H1 (cell line): ENCODE data around the gene SLC23A2. TPM values are rescaled to one million over a fixed set of nuclear protein-coding genes. Genes with fewer than 3 reads are reported as not detected.

Source experiments
- CTCF ChIA-PET: fragments of 300-600 bp; sonication (Branson Sonifier 250); formaldehyde crosslinking; loops from one replicate; lab custom pipeline; 2021; ENCODE audit not compliant: partially characterized antibody; lab: Charles Lee
- POLR2A ChIA-PET: fragments of 300-600 bp; sonication (Branson Sonifier 250); formaldehyde crosslinking; loops from one replicate; lab custom pipeline; 2021; ENCODE audit warnings: inconsistent platforms; ENCODE audit not compliant: partially characterized antibody; lab: Charles Lee
- DNase-seq, 2 experiments: peaks; one replicate each; pipeline versions ENCODE4 v3.0.0 to v3.0.0-alpha.2; 2010 to 2022; ENCODE audit warnings: low spot score in 2 of 2, low read depth in 1 of 2, mixed read lengths in 1 of 2
- FAIRE-seq: peaks from 2 replicates; lab custom pipeline; 2011; peaks lifted over from hg19 to GRCh38; lab: Jason Lieb, UNC
- H2AFZ ChIP-seq: 2 replicates; pipeline ENCODE4 v1.8.1; 2012; ENCODE audit warnings: low read length, inconsistent platforms
- H2AK5ac ChIP-seq: 2 replicates; pipeline ENCODE4 v1.6.1; 2013; ENCODE audit warnings: low read depth, low read length
- H2BK120ac ChIP-seq: replicated peaks from 2 replicates; pipeline ENCODE3; 2013; ENCODE audit warnings: low read depth, low read length, inconsistent platforms
- H2BK12ac ChIP-seq: 2 replicates; pipeline ENCODE4 v1.6.1; 2013; ENCODE audit warnings: low read depth, low read length
- H2BK15ac ChIP-seq: 2 replicates; pipeline ENCODE4 v1.6.1; 2013; ENCODE audit warnings: low read length
- H2BK20ac ChIP-seq: 2 replicates; pipeline ENCODE4 v1.6.1; 2013; ENCODE audit warnings: low read length
- H2BK5ac ChIP-seq: 2 replicates; pipeline ENCODE4 v1.6.1; 2013; ENCODE audit warnings: low read depth, low read length
- H3K14ac ChIP-seq: 2 replicates; pipeline ENCODE4 v1.6.1; 2013; ENCODE audit warnings: inconsistent platforms; ENCODE audit not compliant: insufficient read length
- H3K18ac ChIP-seq: 2 replicates; pipeline ENCODE4 v1.6.1; 2013; ENCODE audit warnings: low read length; ENCODE audit errors: extremely low read depth
- H3K23ac ChIP-seq: 2 replicates; pipeline ENCODE4 v1.6.1; 2013; ENCODE audit warnings: inconsistent platforms; ENCODE audit not compliant: insufficient read length
- H3K23me2 ChIP-seq: 2 replicates; pipeline ENCODE4 v1.6.1; 2013; ENCODE audit warnings: low read depth, low read length
- H3K27ac ChIP-seq: 2 replicates; pipeline ENCODE4 v1.6.1; 2011; ENCODE audit warnings: low read depth, low read length, inconsistent platforms
- H3K27me3 ChIP-seq, 4 experiments: replicated peaks in 1 of 4; 1 replicate in 1 of 4; 2 replicates in 3 of 4; pipeline versions ENCODE4 v1.6.1 to v1.8.1; 2011 to 2013; ENCODE audit warnings: low read length in 3 of 4, mild to moderate bottlenecking in 3 of 4, inconsistent platforms in 2 of 4, mixed read lengths in 2 of 4, moderate library complexity in 1 of 4; ENCODE audit not compliant: control insufficient read depth in 3 of 4, insufficient read depth in 3 of 4; ENCODE audit errors: extremely low read depth in 1 of 4
- H3K36me3 ChIP-seq, 4 experiments: 2 replicates each; pipeline versions ENCODE4 v1.6.1 to v1.8.1; 2011 to 2013; ENCODE audit warnings: mild to moderate bottlenecking in 4 of 4, low read length in 3 of 4, moderate library complexity in 2 of 4, control low read depth in 1 of 4, inconsistent platforms in 1 of 4; ENCODE audit not compliant: insufficient read depth in 4 of 4, control insufficient read depth in 2 of 4
- H3K4ac ChIP-seq: replicated peaks from 2 replicates; pipeline ENCODE3; 2013; ENCODE audit warnings: low read length, low read depth, mixed read lengths, inconsistent platforms; ENCODE audit not compliant: insufficient read length
- H3K4me1 ChIP-seq, 4 experiments: replicated peaks in 1 of 4; 1 replicate in 1 of 4; 2 replicates in 3 of 4; pipeline versions ENCODE4 v1.6.1 to v1.8.1; 2011 to 2013; ENCODE audit warnings: low read length in 3 of 4, inconsistent platforms in 2 of 4, mixed read lengths in 1 of 4; ENCODE audit not compliant: insufficient read depth in 4 of 4, control insufficient read depth in 3 of 4
- H3K4me2 ChIP-seq, 2 experiments: 2 replicates each; pipeline versions ENCODE4 v1.6.1 to v1.8.1; 2011 to 2013; ENCODE audit warnings: low read depth in 2 of 2, low read length in 2 of 2, control low read depth in 1 of 2, inconsistent platforms in 1 of 2, mild to moderate bottlenecking in 1 of 2; ENCODE audit not compliant: insufficient read depth in 1 of 2
- H3K4me3 ChIP-seq, 4 experiments: fragments of 200-600, 300-600 bp in 1 of 4; sonication (generic), shearing (Covaris generic), sonication (Bioruptor Twin) in 1 of 4; 2 replicates each; pipeline versions ENCODE4 v1.5.1 to v1.8.1; 2011 to 2016; ENCODE audit warnings: low read length in 4 of 4, low read depth in 3 of 4, control low read depth in 2 of 4, inconsistent platforms in 2 of 4, mild to moderate bottlenecking in 2 of 4, mixed read lengths in 1 of 4, moderate library complexity in 1 of 4; ENCODE audit not compliant: insufficient read depth in 2 of 4; ENCODE audit errors: extremely low read depth in 1 of 4
- H3K56ac ChIP-seq: replicated peaks from 2 replicates; pipeline ENCODE3; 2013; ENCODE audit warnings: low read depth, mild to moderate bottlenecking, mixed read lengths, low read length, inconsistent platforms; ENCODE audit not compliant: insufficient read length
- H3K79me1 ChIP-seq: 2 replicates; pipeline ENCODE4 v1.6.1; 2013; ENCODE audit warnings: low read depth, low read length, control low read depth
- H3K79me2 ChIP-seq, 2 experiments: 2 replicates each; pipeline versions ENCODE4 v1.6.1 to v1.8.1; 2012 to 2013; ENCODE audit warnings: low read length in 2 of 2, mild to moderate bottlenecking in 2 of 2, inconsistent platforms in 1 of 2; ENCODE audit not compliant: insufficient read depth in 2 of 2, control insufficient read depth in 1 of 2
- H3K9ac ChIP-seq, 4 experiments: replicated peaks in 1 of 4; 1 replicate in 1 of 4; 2 replicates in 3 of 4; pipeline versions ENCODE4 v1.6.1 to v1.8.1; 2011 to 2013; ENCODE audit warnings: low read depth in 3 of 4, low read length in 3 of 4, control low read depth in 2 of 4, mild to moderate bottlenecking in 2 of 4, moderate library complexity in 2 of 4, inconsistent platforms in 1 of 4; ENCODE audit errors: extremely low read depth in 1 of 4
- H3K9me3 ChIP-seq, 2 experiments: 2 replicates each; pipeline versions ENCODE4 v1.6.1 to v1.8.1; 2012 to 2013; ENCODE audit warnings: mild to moderate bottlenecking in 2 of 2, moderate library complexity in 2 of 2, control low read depth in 1 of 2, inconsistent platforms in 1 of 2, low read depth in 1 of 2, low read length in 1 of 2, mixed read lengths in 1 of 2; ENCODE audit not compliant: insufficient read depth in 2 of 2
- H4K20me1 ChIP-seq, 2 experiments: replicated peaks in 1 of 2; 2 replicates each; pipeline versions ENCODE3 to v1.8.1; 2011 to 2013; ENCODE audit warnings: inconsistent platforms in 2 of 2, low read length in 2 of 2, mild to moderate bottlenecking in 1 of 2; ENCODE audit not compliant: insufficient read depth in 2 of 2, control insufficient read depth in 1 of 2
- H4K5ac ChIP-seq: 2 replicates; pipeline ENCODE4 v1.6.1; 2013; ENCODE audit warnings: low read length, low read depth, mixed read lengths, inconsistent platforms; ENCODE audit not compliant: insufficient read length
- H4K8ac ChIP-seq: 2 replicates; pipeline ENCODE4 v1.8.0; 2013; ENCODE audit warnings: mild to moderate bottlenecking, moderate library complexity, low read length, inconsistent platforms; ENCODE audit not compliant: insufficient read depth; ENCODE audit errors: extremely low read depth
- H4K91ac ChIP-seq: replicated peaks from 2 replicates; pipeline ENCODE3; 2013; ENCODE audit warnings: low read length, mixed read lengths, inconsistent platforms; ENCODE audit not compliant: insufficient read length
- BACH1 ChIP-seq: IDR thresholded peaks from 2 replicates; pipeline ENCODE4 v1.6.1; 2012; ENCODE audit warnings: low read length, improper control_type of control experiment
- EZH2 ChIP-seq: fragments of 200-600 bp; sonication (generic); IDR thresholded peaks from 2 replicates; pipeline ENCODE4 v1.7.1; 2012; ENCODE audit warnings: low read depth, mild to moderate bottlenecking, moderate library complexity, low read length, inconsistent platforms; ENCODE audit not compliant: severe bottlenecking
- HDAC6 ChIP-seq: IDR thresholded peaks from one replicate; pipeline ENCODE4 v1.7.1; 2012; ENCODE audit warnings: low read depth, mild to moderate bottlenecking, inconsistent platforms, low read length, moderate library complexity
- RFX5 ChIP-seq: IDR thresholded peaks from 2 replicates; pipeline ENCODE4 v1.6.1; 2011; ENCODE audit warnings: low read depth, low read length, improper control_type of control experiment, borderline replicate concordance
- SP2 ChIP-seq: IDR thresholded peaks from 2 replicates; pipeline ENCODE4 v1.6.1; 2012; ENCODE audit warnings: mild to moderate bottlenecking, low read length, inconsistent platforms
- WGBS, 2 experiments: shearing (Covaris generic) in 1 of 2; methylation state at CpG; one replicate each; pipeline versions ENCODE4 v1.1.6 to v1.1.7; 2013 to 2015; ENCODE audit warnings: low lambda C conversion rate in 2 of 2, mixed read lengths in 2 of 2, inconsistent platforms in 1 of 2, low coverage in 1 of 2, missing lambda C conversion rate in 1 of 2; ENCODE audit not compliant: insufficient replicate concordance in 2 of 2, insufficient coverage in 1 of 2, insufficient read length in 1 of 2; ENCODE audit errors: extremely low coverage in 1 of 2, missing lambda C conversion rate in 1 of 2; 5-methylcytosine and 5-hydroxymethylcytosine counted together
- polyA plus RNA-seq, 7 experiments: library from polyadenylated mRNA; depleted of rRNA in 3 of 7; stranded (reverse) in 5 of 7; unstranded in 2 of 7; fragments of >200 nt in 5 of 7; fragments of 200-250 nt in 2 of 7; gene quantifications; 1 replicate in 5 of 7; 2 replicates in 1 of 7; 4 replicates in 1 of 7; pipeline versions ENCODE4 v1.2.1 to v1.2.3, GENCODE V29; 2011 to 2013; ENCODE audit warnings: missing spikeins in 2 of 7, mixed read lengths in 2 of 7
- total RNA-seq: library from RNA; stranded (reverse); fragmentation: NEBNext Ultra II Directional; extraction: Animal tissue kit (Norgen Biotek cat#: 25700); gene quantifications from 2 replicates; pipeline ENCODE4 v1.2.1, GENCODE V29; 2021

The SLC23A2 gene
- total and polyA plus RNA-seq, 2 of the 8 experiments (the other 6 are each of a cell fraction or from before 2014, with no cell fraction given) = 17.0 to 18.6 TPM

GRCh38 chr20:4811661-4812181, 189.6 kb downstream of the SLC23A2 start:
- WGBS, 2 experiments = 88% methylated on average over 7 of the region's 8 CpGs; no CpG with 5 or more reads in 1 of the 2 experiments
- Histone ChIP-seq H3K23ac (no peak overlapping the region), H3K4me1 (peaks cover 0 to 7% (median 4%) of the 10 kb centered on the region in 4 experiments; a peak in 5 of 7 replicates), H3K4ac (no peak overlapping the region), H2BK20ac (no peak overlapping the region), H2AFZ (no peak overlapping the region), H3K4me3 (no peak overlapping the region), H3K9ac (no peak overlapping the region), H3K27me3 (no peaks in the 10 kb centered on the region), H3K79me1 (no peaks in the 10 kb centered on the region; the same call in 1 of the 2 replicates), H4K5ac (no peak overlapping the region), H4K8ac (no peak overlapping the region), H3K36me3 (no peaks in the 10 kb centered on the region; a peak in 1 of 8 replicates), H3K18ac (no peak overlapping the region), H2AK5ac (0 out of 2 replicates have a peak overlapping the region, but pooled peaks have one; percentile 53), H3K4me2 (no peak overlapping the region), H3K79me2 (no peaks in the 10 kb centered on the region), H3K56ac (no peak overlapping the region), H4K20me1 (peaks cover 0 to 2% of the 10 kb centered on the region in 2 experiments), H3K27ac (no peak overlapping the region), H2BK15ac (no peak overlapping the region), H2BK12ac (no peak overlapping the region), H2BK5ac (no peak overlapping the region), H3K23me2 (no peaks in the 10 kb centered on the region; the same call in 1 of the 2 replicates), H4K91ac (no peak overlapping the region), H3K9me3 (no peaks in the 10 kb centered on the region), H3K14ac (no peak overlapping the region), H2BK120ac (no peak overlapping the region)
- TF ChIP-seq EZH2 = no peak
- no peak for TF ChIP-seq SP2
- TF ChIP-seq RFX5 = no peak
- no peak for TF ChIP-seq BACH1
- TF ChIP-seq HDAC6 = no peak
- POLR2A ChIA-PET = no interaction called here
- DNase-seq (no peak), FAIRE-seq (no peak)
- CTCF ChIA-PET = interaction anchor here (0.5 to 0.9 kb wide), 2 partner anchors 32 to 127 kb away, joined by 3 read pairs; no protein-coding TSS in a partner anchor
